GM18511 (cell line): ENCODE measurements around the gene HSPA12B.

Source experiments
- ATAC-seq: cut with Tn5 transposase; IDR thresholded peaks from one replicate; pipeline ENCODE4 v1.9.1; 2021; ENCODE audit warnings: mild to moderate bottlenecking, moderate library complexity; ENCODE audit not compliant: unreplicated experiment

The HSPA12B gene

GRCh38 chr20:3704087-3704486 is 28.4 kb upstream of the HSPA12B start:
- ATAC-seq: no peak

- ATAC-seq: no peak
Observed at GRCh38 chr20:3705491-3705969, 27.0 kb upstream of the HSPA12B start.

GRCh38 chr20:3705970-3706739 is 26.3 kb upstream of the HSPA12B start:
- ATAC-seq: no peak

DNA sequence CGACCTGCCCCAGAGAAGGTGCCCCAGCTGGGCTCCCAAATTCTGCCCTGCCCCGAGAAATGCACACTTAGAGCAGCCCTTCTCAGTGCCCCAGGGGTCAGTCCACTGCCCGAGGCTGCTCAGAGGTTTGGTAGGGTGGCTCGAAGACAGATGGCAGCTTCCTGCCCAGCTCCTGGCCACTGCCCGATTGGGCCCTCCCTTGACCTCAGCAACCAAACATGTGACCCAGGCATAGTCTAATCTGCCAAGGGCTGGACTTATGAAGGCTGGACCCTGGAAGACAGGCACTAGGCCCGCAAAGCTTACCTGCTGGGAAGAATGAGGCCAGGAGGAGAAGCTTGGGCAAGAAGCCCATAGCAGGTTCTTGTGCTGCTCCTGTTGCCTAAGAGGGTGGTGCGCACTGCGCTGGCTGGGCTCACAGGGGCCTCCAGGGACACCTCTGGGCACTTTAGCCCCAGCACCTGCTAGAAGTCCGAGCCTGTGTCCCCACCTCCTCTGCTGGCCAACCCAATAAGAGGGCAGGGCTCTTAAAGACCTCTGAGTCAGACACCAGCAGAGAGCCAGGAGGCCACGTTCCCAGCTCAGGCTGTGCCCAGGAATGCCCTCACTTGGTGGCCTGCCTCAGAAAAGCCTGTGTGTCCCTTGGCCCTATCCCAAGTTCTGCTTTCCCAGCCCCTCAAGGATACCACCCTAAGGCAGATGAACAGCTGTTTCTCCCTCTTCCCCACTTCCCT is 25.5 kb upstream of the HSPA12B start:
- no peak for ATAC-seq

GRCh38 chr20:3707508-3707899 is 25.0 kb upstream of the HSPA12B start:
- ATAC-seq: no peak

GRCh38 chr20:3710011-3710466 is 22.4 kb upstream of the HSPA12B start:
- ATAC-seq: no peak

DNA sequence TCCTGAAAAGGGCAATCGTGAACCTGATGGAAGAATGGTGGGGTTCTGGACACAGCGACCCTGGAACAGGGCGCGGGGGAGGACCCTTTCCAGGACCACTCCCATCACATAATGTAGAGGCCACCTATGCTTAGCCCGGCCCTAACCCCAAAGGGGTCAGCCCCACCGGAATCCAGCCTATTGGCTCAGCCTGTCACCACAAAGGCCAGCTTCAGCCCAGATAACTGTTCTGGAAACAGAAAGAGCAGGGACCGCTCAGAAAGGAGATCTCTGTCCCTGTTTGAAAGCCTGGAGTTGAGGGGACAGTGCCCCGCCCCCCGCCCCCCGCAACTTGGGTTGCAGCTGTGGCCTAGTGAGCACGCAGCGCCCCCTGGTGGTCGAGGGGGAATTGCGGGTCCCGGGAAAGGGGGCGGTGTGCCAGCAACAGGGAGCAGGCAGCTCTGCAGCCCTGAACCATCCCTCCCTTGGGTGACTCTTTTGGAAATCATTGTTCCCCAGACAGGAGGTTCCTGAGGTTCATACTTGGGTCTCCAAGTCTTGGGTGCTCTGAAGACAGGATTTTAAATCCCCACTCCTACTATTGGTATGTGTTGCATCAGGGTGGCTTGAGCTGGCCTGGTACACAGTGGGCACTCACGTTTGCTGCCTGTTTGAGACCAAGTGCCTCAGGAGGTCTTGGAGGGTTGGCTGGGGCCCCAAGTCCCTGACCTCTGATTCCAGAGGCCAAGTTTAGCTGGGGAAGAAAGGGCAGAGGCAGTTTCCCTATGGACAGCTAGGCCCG is 21.6 kb upstream of the HSPA12B start:
- no peak for ATAC-seq

GRCh38 chr20:3711484-3711941 is 21.0 kb upstream of the HSPA12B start:
- no peak for ATAC-seq

GRCh38 chr20:3712279-3712873 is 20.1 kb upstream of the HSPA12B start, which contains the start of gene SIGLEC1:
SIGLEC1 (minus strand) TSS chr20:3712600; CDS start chr20:3707128, 5,472 bp downstream.
- no peak for ATAC-seq

DNA sequence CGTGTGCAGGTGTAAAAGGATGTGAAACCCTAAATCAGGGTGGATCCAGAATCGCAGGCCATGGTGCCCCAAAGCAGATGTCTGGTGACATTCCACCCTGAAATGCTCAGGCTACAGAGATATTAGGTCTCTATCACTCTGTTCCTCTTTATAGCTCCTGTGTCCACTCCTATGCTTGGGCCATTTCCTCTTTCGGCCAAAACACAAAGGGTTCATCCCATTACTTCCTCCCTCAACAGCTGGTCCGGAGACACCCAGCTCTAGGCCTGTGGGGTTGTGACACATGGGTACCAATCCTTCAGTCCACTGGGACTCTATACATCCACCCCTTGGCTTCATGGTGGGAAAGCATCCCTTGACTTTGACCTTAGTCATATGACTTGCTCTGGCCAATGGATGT is 18.4 kb upstream of the HSPA12B start:
- ATAC-seq: no peak

- no peak for ATAC-seq
Observed at GRCh38 chr20:3716195-3716834, 16.2 kb upstream of the HSPA12B start.

DNA sequence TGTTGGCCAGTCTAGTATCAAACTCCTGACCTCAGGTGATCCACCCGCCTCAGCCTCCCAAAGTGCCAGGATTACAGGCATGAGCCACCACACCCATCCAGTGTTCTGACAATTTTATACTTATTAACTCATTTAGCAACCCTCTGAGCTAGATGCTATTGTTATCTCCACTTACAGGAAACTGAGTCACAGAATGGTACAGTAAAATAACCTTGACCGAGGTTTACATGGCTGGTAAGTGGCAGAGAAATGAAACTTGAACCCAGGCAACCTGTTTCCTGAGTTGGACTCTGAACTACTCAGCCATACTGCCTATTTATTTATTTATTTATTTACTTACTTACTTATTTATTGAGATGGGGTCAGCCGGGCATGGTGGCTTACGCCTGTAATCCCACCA is 13.4 kb upstream of the HSPA12B start:
- no peak for ATAC-seq

DNA sequence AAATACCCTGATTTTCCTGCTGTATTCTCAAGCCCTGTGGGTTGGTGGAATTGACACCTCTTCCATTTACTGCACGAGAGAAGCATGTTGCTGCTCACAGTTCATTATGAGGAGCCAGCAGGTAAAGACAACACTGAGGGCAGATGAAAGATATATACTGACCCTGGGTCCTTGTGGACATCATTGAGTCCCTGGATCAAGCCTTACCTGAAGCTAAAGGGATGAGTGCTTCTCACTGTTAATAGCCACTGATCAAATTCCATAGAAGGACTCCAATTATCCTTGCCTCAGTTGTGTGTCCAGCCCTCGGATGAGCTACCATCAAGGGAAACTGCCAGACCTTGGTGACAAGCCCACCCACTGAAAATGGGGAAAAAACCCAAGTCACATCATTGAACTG is 12.4 kb upstream of the HSPA12B start:
- ATAC-seq: no peak

DNA sequence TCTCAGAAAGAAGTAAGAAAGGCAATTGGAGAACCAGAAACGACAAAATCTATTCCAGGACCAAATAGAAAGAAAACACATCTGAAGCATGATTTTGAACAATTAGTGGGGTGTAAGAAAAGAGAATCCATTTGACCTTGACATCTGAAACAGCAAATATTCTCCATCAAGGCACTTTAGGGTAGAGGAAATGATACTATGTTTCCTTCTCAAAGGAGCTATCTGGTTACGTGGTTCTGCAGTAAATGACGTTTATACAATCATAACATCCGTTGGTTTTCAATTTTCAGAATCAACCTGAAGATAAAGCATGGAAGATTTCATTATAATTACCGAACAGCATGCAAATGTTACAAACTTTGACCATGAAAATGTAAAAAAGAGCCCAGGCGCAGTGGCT is 11.9 kb upstream of the HSPA12B start:
- ATAC-seq: no peak

- no peak for ATAC-seq
Observed at GRCh38 chr20:3721912-3722311, 10.6 kb upstream of the HSPA12B start.

GRCh38 chr20:3723284-3723683 is 9.2 kb upstream of the HSPA12B start:
- ATAC-seq: no peak

- ATAC-seq: no peak
Observed at GRCh38 chr20:3724356-3724755, 8.1 kb upstream of the HSPA12B start.

- no peak for ATAC-seq
Observed at GRCh38 chr20:3727401-3728021, 5.0 kb upstream of the HSPA12B start.

DNA sequence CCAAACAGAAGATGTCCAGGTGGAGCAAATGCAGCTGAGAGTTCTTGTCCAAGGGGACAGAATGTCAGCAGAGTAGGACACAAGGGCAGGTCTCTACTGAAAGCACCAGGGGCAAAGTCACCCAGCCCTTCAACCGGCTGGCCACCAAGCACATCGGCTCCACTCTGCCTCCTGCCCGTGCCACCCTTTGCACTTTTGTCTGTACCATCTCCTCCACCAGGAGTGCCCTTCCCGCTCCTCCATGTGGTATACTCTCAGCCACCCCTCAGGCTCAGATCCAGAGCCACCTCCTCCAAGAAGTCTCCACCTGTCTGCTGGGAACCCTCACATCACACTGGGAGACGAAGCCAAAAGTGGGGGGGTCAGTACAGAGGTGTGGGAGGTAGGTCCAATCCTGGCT is 4.1 kb upstream of the HSPA12B start:
- ATAC-seq: no peak

DNA sequence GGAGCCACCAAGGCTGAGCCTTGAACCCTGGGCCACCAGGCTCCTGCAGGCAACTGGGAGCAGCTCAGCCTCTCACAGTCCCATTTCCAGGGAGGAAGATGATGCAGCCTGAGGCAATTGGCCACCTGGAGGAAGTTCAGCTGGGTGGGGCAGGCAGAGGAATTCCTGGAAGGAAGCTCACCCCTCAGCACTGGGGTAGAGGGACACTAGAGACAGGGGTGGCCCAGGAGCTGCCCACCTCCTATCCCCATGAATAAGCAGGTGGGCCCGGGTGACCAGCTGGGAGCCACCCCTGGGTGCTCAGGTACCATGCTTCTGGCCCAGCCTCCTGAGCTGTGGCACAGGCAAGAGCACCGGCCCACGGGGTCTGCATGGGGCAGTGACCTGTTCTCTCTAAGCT is 3.6 kb upstream of the HSPA12B start:
- ATAC-seq: no peak
